ENCODE measurements around the gene MINAR1. TPM values are rescaled to one million over a fixed set of nuclear protein-coding genes. Genes with fewer than 3 reads are reported as not detected.

MINAR1 gene
- total RNA-seq, 1 donor from 2014 or later = 1.7 TPM

- DNase-seq (ENCODE audit: low read depth) = no peak
- no peak overlapping the region for H3K9ac ChIP-seq (ENCODE audit: low read length)
- no peak for FAIRE-seq
- H3K9me3 Mint-ChIP-seq (ENCODE audit: unreplicated experiment) = no peaks in the 10 kb centered on the region
- H3K4me3 Mint-ChIP-seq (ENCODE audit: unreplicated experiment) = no peak overlapping the region
- no peak overlapping the region for H3K27ac ChIP-seq (ENCODE audit: low read depth, low read length)
- H3K27me3 ChIP-seq (ENCODE audit: insufficient read depth, low read length) = no peaks in the 10 kb centered on the region
- H3K4me3 ChIP-seq (ENCODE audit: insufficient read depth, low read depth, low read length) = no peak overlapping the region
- H3K79me2 ChIP-seq (ENCODE audit: insufficient read depth, low read length) = no peaks in the 10 kb centered on the region
- peaks cover 2% of the 10 kb centered on the region for H3K4me1 Mint-ChIP-seq (ENCODE audit: low read depth, unreplicated experiment)
- no peak overlapping the region for H3K4me2 ChIP-seq (ENCODE audit: low read length)
- H3K27ac Mint-ChIP-seq (ENCODE audit: unreplicated experiment) = no peak overlapping the region
- no peak overlapping the region for H2AFZ ChIP-seq (ENCODE audit: low read depth, low read length)
- peaks cover 2% of the 10 kb centered on the region for H3K36me3 Mint-ChIP-seq (ENCODE audit: low read depth, unreplicated experiment)
- TF ChIP-seq CTCF (IDR thresholded peaks at IDR 0.05; ENCODE audit: insufficient read depth, low read depth, low read length) = no peak
- TF ChIP-seq EZH2 (IDR thresholded peaks at IDR 0.05; ENCODE audit: insufficient read depth, low read length) = no peak
- no peaks in the 10 kb centered on the region for H3K36me3 ChIP-seq (ENCODE audit: insufficient read depth, low read length)
- H3K27me3 Mint-ChIP-seq (ENCODE audit: low read depth, unreplicated experiment) = no peaks in the 10 kb centered on the region
- peaks cover 4% of the 10 kb centered on the region for H4K20me1 ChIP-seq (ENCODE audit: insufficient read depth, low read length)
- no peaks in the 10 kb centered on the region for H3K9me3 ChIP-seq (ENCODE audit: insufficient read depth, low read depth, low read length)
- no peaks in the 10 kb centered on the region for H3K4me1 ChIP-seq (ENCODE audit: insufficient read depth, low read length)
Measured at GRCh38 chr15:79401301-79401700, 30.8 kb upstream of the MINAR1 start.

GRCh38 chr15:79402136-79402535, 30.0 kb upstream of the MINAR1 start:
- no peak overlapping the region for H3K4me3 Mint-ChIP-seq (ENCODE audit: unreplicated experiment)
- H3K27ac ChIP-seq (ENCODE audit: low read depth, low read length) = no peak overlapping the region
- H3K4me1 Mint-ChIP-seq (ENCODE audit: low read depth, unreplicated experiment) = peaks cover 2% of the 10 kb centered on the region

More at GRCh38 chr15:79402136-79402535, 30.0 kb upstream of the MINAR1 start:
- Histone ChIP-seq H3K9me3 (ENCODE audit: insufficient read depth, low read depth, low read length) (no peaks in the 10 kb centered on the region), H3K36me3 (ENCODE audit: insufficient read depth, low read length) (no peaks in the 10 kb centered on the region), H3K9ac (ENCODE audit: low read length) (no peak overlapping the region), H3K79me2 (ENCODE audit: insufficient read depth, low read length) (no peaks in the 10 kb centered on the region), H3K4me2 (ENCODE audit: low read length) (no peak overlapping the region), H2AFZ (ENCODE audit: low read depth, low read length) (no peak overlapping the region), H3K27me3 (ENCODE audit: insufficient read depth, low read length) (no peaks in the 10 kb centered on the region), H3K4me1 (ENCODE audit: insufficient read depth, low read length) (no peaks in the 10 kb centered on the region), H4K20me1 (ENCODE audit: insufficient read depth, low read length) (peaks cover 4% of the 10 kb centered on the region), H3K4me3 (ENCODE audit: insufficient read depth, low read depth, low read length) (no peak overlapping the region)
- Mint-ChIP-seq H3K36me3 (ENCODE audit: low read depth, unreplicated experiment) (peaks cover 2% of the 10 kb centered on the region), H3K27me3 (ENCODE audit: low read depth, unreplicated experiment) (no peaks in the 10 kb centered on the region), H3K9me3 (ENCODE audit: unreplicated experiment) (no peaks in the 10 kb centered on the region), H3K27ac (ENCODE audit: unreplicated experiment) (no peak overlapping the region)
- DNase-seq (ENCODE audit: low read depth) (no peak), FAIRE-seq (no peak)
- no peak for TF ChIP-seq CTCF (IDR thresholded peaks at IDR 0.05; ENCODE audit: insufficient read depth, low read depth, low read length)
- no peak for TF ChIP-seq EZH2 (IDR thresholded peaks at IDR 0.05; ENCODE audit: insufficient read depth, low read length)

Data from astrocyte (in vitro differentiated cells and primary cell).